ENCODE data around the gene ZNF205. TPM values are rescaled to one million over a fixed set of nuclear protein-coding genes. Genes with fewer than 3 reads are reported as not detected.
A peak's percentile ranks its signal among the peaks of the same experiment; 100 is the strongest.

Gene ZNF205
- total and polyA plus RNA-seq, 2 of the 8 experiments (the other 6 are each of a cell fraction or from before 2014, with no cell fraction given) = 19.1 to 19.9 TPM

GRCh38 chr16:3150346-3151218 is 38.2 kb downstream of the ZNF205 start (continued):
- no peak for TF ChIP-seq ATF3 (IDR thresholded peaks at IDR 0.05; ENCODE audit: insufficient read depth, low read depth, low read length)
- peak; percentile 83; the same call in 1 of the 2 replicates for TF ChIP-seq MAFK (IDR thresholded peaks at IDR 0.05; ENCODE audit: low read depth, low read length)
- TF ChIP-seq SAP30 (IDR thresholded peaks at IDR 0.05; ENCODE audit: insufficient read depth, insufficient replicate concordance, low read length) = no peak
- no peak for TF ChIP-seq RXRA (IDR thresholded peaks at IDR 0.05; ENCODE audit: insufficient read depth, low read depth, low read length)
- 0 out of 2 replicates have a peak, but pooled peaks have one; percentile 5 for TF ChIP-seq E2F6 (IDR thresholded peaks at IDR 0.05)
- TF ChIP-seq BACH1 (IDR thresholded peaks at IDR 0.05; ENCODE audit: low read length) = no peak
- TF ChIP-seq RAD21 (IDR thresholded peaks at IDR 0.05 in 1 of 2, conservative IDR thresholded peaks at IDR 0.05 in 1 of 2; ENCODE audit: low read depth in 2 of 2, low read length in 2 of 2) = no peak
- TF ChIP-seq ZNF274 (IDR thresholded peaks at IDR 0.05; ENCODE audit: borderline replicate concordance, extremely low read depth, low read length) = no peak
- no peak for TF ChIP-seq CBX5 (IDR thresholded peaks at IDR 0.05; ENCODE audit: low read depth, low read length)
- TF ChIP-seq HDAC6 (IDR thresholded peaks at IDR 0.05; ENCODE audit: low read depth, low read length) = no peak
- TF ChIP-seq SUZ12 (IDR thresholded peaks at IDR 0.05; ENCODE audit: low read length) = no peak
- peak; percentile 60 for TF ChIP-seq NRF1 (IDR thresholded peaks at IDR 0.05; ENCODE audit: low read depth, low read length)
- no peak for TF ChIP-seq KDM1A (IDR thresholded peaks at IDR 0.05; ENCODE audit: borderline replicate concordance, low read length)
- TF ChIP-seq HDAC2 (IDR thresholded peaks at IDR 0.05; ENCODE audit: borderline replicate concordance in 1 of 2, low read depth in 2 of 2, low read length in 2 of 2) = 0 out of 4 replicates have a peak, but pooled peaks of 1 of the 2 experiments have one; percentile 10
- no peak for TF ChIP-seq CTCF (IDR thresholded peaks at IDR 0.05; ENCODE audit: control extremely low read depth in 1 of 3, insufficient read depth in 1 of 3, low read depth in 1 of 3, low read length in 3 of 3)
- TF ChIP-seq POLR2AphosphoS5 (IDR thresholded peaks at IDR 0.05; ENCODE audit: low read depth, low read length) = no peak
- TF ChIP-seq SP1 (IDR thresholded peaks at IDR 0.05; ENCODE audit: low read depth, low read length) = no peak
- no peak for TF ChIP-seq ASH2L (IDR thresholded peaks at IDR 0.05; ENCODE audit: low read length)
- TF ChIP-seq JUN (IDR thresholded peaks at IDR 0.05; ENCODE audit: low read depth, low read length) = no peak

Data from H1 (cell line).